Suprapubic skin (tissue), 4 donors: ENCODE data around the gene CHD9. TPM values are rescaled to one million over a fixed set of nuclear protein-coding genes. Genes with fewer than 3 reads are reported as not detected.

Source experiments
- DNase-seq, 2 donors: peaks; one replicate each; pipeline ENCODE4 v3.0.0-alpha.2; 2019; ENCODE audit warnings: low spot score in 2 of 2
- H3K27ac ChIP-seq: fragments of 200-600 bp; sonication (generic); one replicate; pipeline ENCODE4 v1.5.1; 2019
- H3K27me3 ChIP-seq: fragments of 200-600 bp; sonication (generic); one replicate; pipeline ENCODE4 v1.5.1; 2019
- H3K36me3 ChIP-seq: fragments of 200-600 bp; sonication (generic); one replicate; pipeline ENCODE4 v1.5.1; 2019
- H3K4me1 ChIP-seq: fragments of 200-600 bp; sonication (generic); one replicate; pipeline ENCODE4 v1.5.1; 2019
- H3K4me3 ChIP-seq: fragments of 200-600 bp; sonication (generic); one replicate; pipeline ENCODE4 v1.5.1; 2019; ENCODE audit warnings: mild to moderate bottlenecking
- H3K9me3 ChIP-seq: fragments of 200-600 bp; sonication (generic); one replicate; pipeline ENCODE4 v1.5.1; 2019
- EP300 ChIP-seq: sonication (generic); formaldehyde crosslinking; IDR thresholded peaks from one replicate; pipeline ENCODE4 v1.6.1; 2017; ENCODE audit warnings: antibody characterized with exemption
- POLR2A ChIP-seq, 2 donors: fragments of 450-650 bp; IDR thresholded peaks; one replicate each; pipeline ENCODE4 v1.6.1; 2017; ENCODE audit warnings: antibody characterized with exemption in 2 of 2, mild to moderate bottlenecking in 2 of 2, moderate library complexity in 2 of 2
- POLR2AphosphoS5 ChIP-seq, 3 donors: sonication (generic); formaldehyde crosslinking; IDR thresholded peaks; one replicate each; pipeline ENCODE4 v1.6.1; 2017; ENCODE audit warnings: antibody characterized with exemption in 3 of 3
- WGBS: methylation state at CpG from one replicate; pipeline ENCODE4 v1.1.5; 2018; 5-methylcytosine and 5-hydroxymethylcytosine counted together
- total RNA-seq, 4 donors: library from RNA; depleted of rRNA; stranded (reverse); fragments of >200 nt; gene quantifications; one replicate each; pipeline ENCODE4 v1.1.0, GENCODE V29; 2016
- TF ChIP-seq, protein P1 (sequence below), 2 donors: fragments of 200-600 bp in 1 of 2; fragments of 450-650 bp in 1 of 2; sonication (generic) in 1 of 2; IDR thresholded peaks; one replicate each; pipeline ENCODE4 v1.5.1; 2016 to 2019; ENCODE audit warnings: antibody characterized with exemption in 2 of 2, mild to moderate bottlenecking in 1 of 2, moderate library complexity in 1 of 2

The CHD9 gene
- total RNA-seq, 4 donors from 2014 or later, result 56.6 to 129 (median 70.4) TPM

DNA sequence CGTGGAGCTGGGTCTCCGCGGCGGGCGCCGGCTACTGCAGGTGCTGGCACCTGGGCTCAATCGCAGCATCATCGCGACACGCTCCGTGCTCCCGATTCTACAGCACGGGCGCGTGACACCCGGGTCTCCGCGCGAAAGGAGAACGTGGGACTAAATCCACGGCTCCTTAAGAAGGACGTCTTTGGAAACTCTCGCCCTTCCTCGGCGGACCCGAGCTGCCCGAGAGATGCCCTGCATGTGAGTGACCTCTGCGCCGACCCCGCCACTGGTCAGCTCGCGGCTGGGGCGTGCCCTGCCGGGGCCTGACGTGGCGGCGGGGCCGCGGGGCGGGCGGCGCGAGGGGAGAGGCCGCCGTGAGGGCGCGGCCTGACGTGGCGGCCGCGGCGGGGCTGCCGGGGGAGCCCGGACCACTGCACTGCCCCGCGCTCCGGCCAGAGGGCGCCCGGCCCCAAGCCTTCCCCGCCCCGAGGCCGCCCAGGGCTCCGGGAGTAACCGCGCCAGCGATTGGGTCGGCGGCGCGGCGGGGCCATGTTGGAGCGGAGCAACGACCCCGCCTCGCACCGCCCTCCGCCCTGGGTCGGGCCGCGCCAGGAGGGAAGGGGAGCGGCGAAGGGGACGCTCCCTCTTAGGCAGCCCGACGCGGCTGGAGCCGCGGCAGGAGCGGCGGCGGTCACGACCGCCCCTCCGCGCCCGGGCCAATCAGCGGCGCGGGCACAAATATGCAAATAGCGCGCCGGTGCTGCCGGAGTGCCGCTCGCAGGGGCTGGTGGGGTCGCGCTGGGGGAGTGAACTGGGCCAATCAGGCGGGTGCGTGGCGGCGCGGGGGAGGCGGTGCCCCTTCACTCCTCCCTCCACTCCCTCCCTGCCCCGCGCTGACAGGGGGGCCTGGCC lies 75.6 kb downstream of the CHD9 start:
- Histone ChIP-seq H3K27ac (peak overlapping the region; percentile 98), H3K9me3 (no peaks in the 10 kb centered on the region), H3K4me3 (peak overlapping the region; percentile 91), H3K36me3 (no peaks in the 10 kb centered on the region), H3K27me3 (no peaks in the 10 kb centered on the region), H3K4me1 (peaks cover 9% of the 10 kb centered on the region)
- TF ChIP-seq EP300, result no peak
- peak in 2 of 3 donors; percentile 48 to 62 for TF ChIP-seq POLR2AphosphoS5 (IDR thresholded peaks at IDR 0.05)
- TF ChIP-seq POLR2A (IDR thresholded peaks at IDR 0.05), result no peak
- TF ChIP-seq, protein P1, sequence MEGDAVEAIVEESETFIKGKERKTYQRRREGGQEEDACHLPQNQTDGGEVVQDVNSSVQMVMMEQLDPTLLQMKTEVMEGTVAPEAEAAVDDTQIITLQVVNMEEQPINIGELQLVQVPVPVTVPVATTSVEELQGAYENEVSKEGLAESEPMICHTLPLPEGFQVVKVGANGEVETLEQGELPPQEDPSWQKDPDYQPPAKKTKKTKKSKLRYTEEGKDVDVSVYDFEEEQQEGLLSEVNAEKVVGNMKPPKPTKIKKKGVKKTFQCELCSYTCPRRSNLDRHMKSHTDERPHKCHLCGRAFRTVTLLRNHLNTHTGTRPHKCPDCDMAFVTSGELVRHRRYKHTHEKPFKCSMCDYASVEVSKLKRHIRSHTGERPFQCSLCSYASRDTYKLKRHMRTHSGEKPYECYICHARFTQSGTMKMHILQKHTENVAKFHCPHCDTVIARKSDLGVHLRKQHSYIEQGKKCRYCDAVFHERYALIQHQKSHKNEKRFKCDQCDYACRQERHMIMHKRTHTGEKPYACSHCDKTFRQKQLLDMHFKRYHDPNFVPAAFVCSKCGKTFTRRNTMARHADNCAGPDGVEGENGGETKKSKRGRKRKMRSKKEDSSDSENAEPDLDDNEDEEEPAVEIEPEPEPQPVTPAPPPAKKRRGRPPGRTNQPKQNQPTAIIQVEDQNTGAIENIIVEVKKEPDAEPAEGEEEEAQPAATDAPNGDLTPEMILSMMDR (IDR thresholded peaks at IDR 0.05), result peak; percentile 59 to 79
- under 1% methylated on average over 53 of the region's 115 CpGs for WGBS
- peak; percentile 97 to 99 for DNase-seq

DNA sequence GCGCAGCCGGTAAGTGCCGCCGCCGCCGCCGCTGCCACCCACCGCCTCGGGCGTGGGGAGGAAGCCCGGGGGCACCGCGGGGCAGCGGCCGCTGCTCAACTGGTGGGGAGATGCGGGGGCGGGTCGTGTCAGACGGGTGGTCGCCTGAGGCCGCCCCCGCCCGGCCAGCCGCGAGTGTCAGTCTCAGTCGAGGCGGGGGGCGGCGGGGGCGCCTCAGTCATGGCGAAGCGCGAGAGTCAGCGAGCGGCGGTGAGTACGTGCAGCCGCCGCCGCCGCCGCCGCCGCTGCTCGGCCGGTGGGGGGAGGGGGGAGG lies 76.2 kb downstream of the CHD9 start:
- peak overlapping the region; percentile 98 for H3K27ac ChIP-seq
- no peaks in the 10 kb centered on the region for H3K36me3 ChIP-seq
- no peaks in the 10 kb centered on the region for H3K27me3 ChIP-seq
- TF ChIP-seq EP300 (no peak), POLR2A (IDR thresholded peaks at IDR 0.05) (peak in 1 of 2 donors; percentile 16), POLR2AphosphoS5 (IDR thresholded peaks at IDR 0.05) (no peak)
- TF ChIP-seq, protein P1 (IDR thresholded peaks at IDR 0.05), result no peak
- no peaks in the 10 kb centered on the region for H3K9me3 ChIP-seq
- peak overlapping the region; percentile 91 for H3K4me3 ChIP-seq
- no peak for DNase-seq
- H3K4me1 ChIP-seq, result peaks cover 9% of the 10 kb centered on the region
- WGBS, result no CpG with 5 or more reads among the region's 46 CpGs

DNA sequence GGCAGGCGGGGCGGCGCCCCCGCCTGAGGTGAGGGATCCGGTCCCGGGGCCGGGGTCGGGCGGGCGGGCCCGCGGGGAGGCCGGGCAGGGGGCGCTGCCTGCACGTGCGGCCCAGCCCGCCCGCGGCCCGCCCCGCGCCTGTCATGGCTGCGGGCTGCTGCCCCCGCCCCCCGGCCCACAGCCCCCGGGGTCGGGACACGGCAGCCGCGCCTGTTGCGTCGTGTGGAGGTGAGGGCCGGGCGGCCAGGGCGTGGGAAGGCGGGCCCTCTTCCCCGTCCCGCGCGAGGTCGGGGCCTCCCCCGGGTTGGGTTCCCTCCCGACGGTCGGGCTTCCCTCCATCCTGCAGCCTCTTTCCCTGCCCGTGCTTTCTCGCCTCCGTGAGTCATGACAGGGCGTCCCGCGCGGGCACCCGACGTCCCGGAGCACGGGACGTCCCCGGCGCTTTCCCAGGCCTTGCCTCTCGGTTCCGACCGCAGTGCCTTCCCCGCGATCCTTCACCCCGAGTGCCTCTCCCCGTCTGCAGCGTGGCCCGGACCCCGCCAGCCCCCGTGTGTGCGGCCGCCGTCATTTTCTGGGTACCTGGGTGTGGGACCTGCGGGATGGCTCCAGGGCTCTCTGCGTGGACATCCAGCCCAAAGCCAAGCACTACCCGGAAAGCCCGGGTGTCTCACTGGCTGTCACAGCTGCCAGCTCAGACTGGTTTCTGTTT lies 76.7 kb downstream of the CHD9 start:
- H3K4me3 ChIP-seq, result peak overlapping the region; percentile 91
- H3K27ac ChIP-seq, result peak overlapping the region; percentile 98
- TF ChIP-seq POLR2AphosphoS5 (IDR thresholded peaks at IDR 0.05) (peak in 2 of 3 donors; percentile 56 to 87), EP300 (no peak), POLR2A (IDR thresholded peaks at IDR 0.05) (no peak)
- TF ChIP-seq, protein P1 (IDR thresholded peaks at IDR 0.05), result no peak
- no peaks in the 10 kb centered on the region for H3K36me3 ChIP-seq
- no peaks in the 10 kb centered on the region for H3K27me3 ChIP-seq
- H3K9me3 ChIP-seq, result no peaks in the 10 kb centered on the region
- 0% methylated on average over 28 of the region's 77 CpGs for WGBS
- peaks cover 9% of the 10 kb centered on the region for H3K4me1 ChIP-seq
- DNase-seq, result peak; percentile 85 to 87

DNA sequence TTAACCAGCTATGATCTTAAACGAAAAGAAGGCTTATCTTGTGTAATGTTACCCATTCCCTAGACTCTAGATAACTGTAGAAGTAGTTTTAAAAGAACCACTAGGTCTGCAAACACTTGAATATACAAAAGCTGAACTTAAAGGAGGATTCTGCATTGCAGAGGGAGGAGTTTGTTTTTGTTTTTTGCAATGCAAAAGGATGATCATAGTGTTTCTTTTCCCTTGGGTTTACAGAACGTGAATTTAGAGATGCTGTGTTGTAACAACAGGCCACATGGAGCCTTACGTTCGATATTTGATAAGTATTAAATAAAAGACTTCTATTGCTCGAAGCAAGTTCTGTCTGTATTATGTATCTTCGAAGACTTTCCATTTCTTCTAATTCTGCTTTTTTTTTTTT lies 77.6 kb downstream of the CHD9 start:
- Histone ChIP-seq H3K27me3 (no peaks in the 10 kb centered on the region), H3K4me3 (peak overlapping the region; percentile 91), H3K36me3 (no peaks in the 10 kb centered on the region), H3K27ac (peak overlapping the region; percentile 98), H3K4me1 (peaks cover 9% of the 10 kb centered on the region), H3K9me3 (no peaks in the 10 kb centered on the region)
- 73% methylated on average over 6 of the region's 6 CpGs for WGBS
- TF ChIP-seq POLR2AphosphoS5 (IDR thresholded peaks at IDR 0.05) (no peak), EP300 (no peak), POLR2A (IDR thresholded peaks at IDR 0.05) (no peak)
- TF ChIP-seq, protein P1 (IDR thresholded peaks at IDR 0.05), result no peak
- no peak for DNase-seq

DNA sequence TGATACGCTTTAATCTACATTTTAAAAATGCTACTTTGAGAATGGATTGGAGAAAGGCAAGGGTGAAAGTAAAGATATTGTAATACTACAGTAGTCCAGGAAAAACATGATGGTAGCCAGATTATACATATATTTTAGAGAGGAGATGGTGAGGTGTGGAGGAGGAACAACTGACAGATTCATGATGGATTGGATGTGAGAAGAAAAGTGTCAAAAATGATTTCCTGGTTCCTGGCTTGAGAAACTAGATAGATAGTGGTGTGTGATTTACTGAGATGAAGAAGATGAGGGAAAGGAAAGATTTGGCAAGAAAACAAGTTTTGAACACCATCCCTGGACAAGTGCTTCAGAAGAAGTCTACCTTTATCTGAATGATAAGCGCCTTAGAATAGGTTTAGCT lies 80.5 kb downstream of the CHD9 start:
- 95% methylated on average over 2 of the region's 2 CpGs for WGBS
- no peaks in the 10 kb centered on the region for H3K9me3 ChIP-seq
- no peaks in the 10 kb centered on the region for H3K36me3 ChIP-seq
- no peak overlapping the region for H3K27ac ChIP-seq
- H3K4me3 ChIP-seq, result no peak overlapping the region
- TF ChIP-seq POLR2A (IDR thresholded peaks at IDR 0.05) (no peak), EP300 (no peak), POLR2AphosphoS5 (IDR thresholded peaks at IDR 0.05) (no peak)
- no peaks in the 10 kb centered on the region for H3K4me1 ChIP-seq
- no peak for DNase-seq
- no peaks in the 10 kb centered on the region for H3K27me3 ChIP-seq
